K562 (cell line): Measurements from ENCODE around the gene RNF25. TPM values are rescaled to one million over a fixed set of nuclear protein-coding genes. Genes with fewer than 3 reads are reported as not detected.

Experiments
- ATAC-seq: fragments of 200-7000 bp; cut with Tn5 transposase; 3 replicates; pipeline ENCODE4 v1.9.1; 2020; ENCODE audit warnings: moderate library complexity
- BruUV-seq: library from RNA; stranded (reverse); fragments of 400-500 nt; replicated peaks from 2 replicates; lab custom pipeline; 2021; lab: Mats Ljungman, UMichigan
- CTCF ChIA-PET: fragments of 300-600 bp; formaldehyde crosslinking; extraction: SDS; loops from one replicate; lab custom pipeline; 2021; ENCODE audit warnings: low intra/inter-chr PET ratio; lab: Yijun Ruan, JAX
- POLR2A ChIA-PET: fragments of 300-600, 350-650 bp; sonication (Branson Sonifier 250); formaldehyde crosslinking; extraction: SDS; loops from one replicate; lab custom pipeline; 2021; ENCODE audit warnings: antibody characterized with exemption, inconsistent platforms; lab: Yijun Ruan, JAX
- DNase-seq, 4 experiments: peaks; one replicate each; pipeline versions ENCODE4 v3.0.0 to v3.0.0-alpha.2; 2011 to 2018; ENCODE audit warnings: low spot score in 3 of 4, mixed read lengths in 3 of 4; ENCODE audit errors: extremely low read depth in 1 of 4
- FAIRE-seq: peaks from 2 replicates; lab custom pipeline; 2011; peaks lifted over from hg19 to GRCh38; lab: Jason Lieb, UNC
- H2AFZ ChIP-seq: 2 replicates; pipeline ENCODE4 v1.6.0; 2011; ENCODE audit warnings: low read depth, low read length, control low read depth, inconsistent platforms
- H3K27ac ChIP-seq: fragments of 200-600 bp; 3 replicates; pipeline ENCODE4 v1.8.0; 2011; ENCODE audit warnings: low read depth, mild to moderate bottlenecking, control low read depth, inconsistent platforms, low read length, moderate library complexity, mixed read lengths; ENCODE audit errors: extremely low read depth
- H3K27me3 ChIP-seq, 2 experiments: fragments of 300-600 bp in 1 of 2; 2 replicates in 1 of 2; 3 replicates in 1 of 2; pipeline versions ENCODE4 v1.6.0 to v1.8.0; 2011; ENCODE audit warnings: inconsistent platforms in 2 of 2, low read length in 2 of 2, mild to moderate bottlenecking in 1 of 2, mixed read lengths in 1 of 2, moderate library complexity in 1 of 2; ENCODE audit not compliant: control insufficient read depth in 2 of 2, insufficient read depth in 2 of 2
- H3K36me3 ChIP-seq: fragments of 300-600 bp; 3 replicates; pipeline ENCODE4 v1.8.0; 2011; ENCODE audit warnings: mild to moderate bottlenecking, low read length, inconsistent platforms; ENCODE audit not compliant: control insufficient read depth, insufficient read depth
- H3K4me1 ChIP-seq, 2 experiments: fragments of 200-600 bp in 1 of 2; replicated peaks in 1 of 2; 2 replicates in 1 of 2; 3 replicates in 1 of 2; pipeline versions ENCODE4 v1.5.1 to v1.8.0; 2011; ENCODE audit warnings: inconsistent platforms in 2 of 2, low read length in 2 of 2, mild to moderate bottlenecking in 1 of 2, mixed read lengths in 1 of 2, moderate library complexity in 1 of 2; ENCODE audit not compliant: control insufficient read depth in 2 of 2, insufficient read depth in 2 of 2
- H3K4me2 ChIP-seq: 2 replicates; pipeline ENCODE4 v1.6.1; 2011; ENCODE audit warnings: low read length, control low read depth, inconsistent platforms, mixed read lengths; ENCODE audit not compliant: insufficient read depth
- H3K4me3 ChIP-seq: fragments of 200-600 bp; sonication (generic), shearing (Covaris generic); 2 replicates; pipeline ENCODE4 v1.5.1; 2016; ENCODE audit warnings: control low read depth, inconsistent platforms
- H3K79me2 ChIP-seq: fragments of 200-600 bp; 3 replicates; pipeline ENCODE4 v1.8.0; 2011; ENCODE audit warnings: low read length, inconsistent platforms; ENCODE audit not compliant: control insufficient read depth, insufficient read depth
- H3K9ac ChIP-seq, 2 experiments: 2 replicates each; pipeline versions ENCODE4 v1.6.0 to v1.6.1; 2011; ENCODE audit warnings: low read depth in 2 of 2, low read length in 2 of 2, control low read depth in 1 of 2, inconsistent platforms in 1 of 2, mild to moderate bottlenecking in 1 of 2, mixed read lengths in 1 of 2; ENCODE audit not compliant: insufficient read depth in 1 of 2
- H3K9me1 ChIP-seq: one replicate; pipeline ENCODE4 v1.6.0; 2011; ENCODE audit warnings: inconsistent platforms, mild to moderate bottlenecking, low read length, moderate library complexity; ENCODE audit not compliant: control insufficient read depth, insufficient read depth
- H3K9me3 ChIP-seq: replicated peaks from 2 replicates; pipeline ENCODE4 v1.5.1; 2011; ENCODE audit warnings: low read depth, low read length, inconsistent platforms; ENCODE audit not compliant: control insufficient read depth, insufficient read depth
- H4K20me1 ChIP-seq: replicated peaks from 2 replicates; pipeline ENCODE4 v1.6.1; 2011; ENCODE audit warnings: low read length, inconsistent platforms, mixed read lengths; ENCODE audit not compliant: control insufficient read depth, insufficient read depth
- ATF7 ChIP-seq: fragments of 450-650 bp; IDR thresholded peaks from 2 replicates; pipeline ENCODE4 v1.7.1; 2014; ENCODE audit warnings: mild to moderate bottlenecking, moderate library complexity
- ETV6 ChIP-seq, 3 experiments: fragments of 150-350 bp in 1 of 3; sonication (generic) in 1 of 3; formaldehyde crosslinking in 1 of 3; IDR thresholded peaks; 2 replicates each; pipeline versions ENCODE4 v1.6.1 to v1.8.0; 2014 to 2022; ENCODE audit warnings: borderline replicate concordance in 2 of 3, low read depth in 2 of 3, antibody characterized with exemption in 1 of 3, low read length in 1 of 3, mild to moderate bottlenecking in 1 of 3, missing genetic modification reagents in 1 of 3
- KDM2B ChIP-seq: fragments of 250-450 bp; sonication (Bioruptor Pico); IDR thresholded peaks from 2 replicates; pipeline ENCODE4 v1.8.0; 2021; ENCODE audit warnings: mild to moderate bottlenecking, moderate library complexity
- NR2C2 ChIP-seq, 2 experiments: fragments of 200-800 bp in 1 of 2; sonication (Bioruptor generic) in 1 of 2; sonication (generic) in 1 of 2; formaldehyde crosslinking in 1 of 2; IDR thresholded peaks; 2 replicates each; pipeline versions ENCODE4 v1.6.1 to v1.8.0; 2016 to 2022; ENCODE audit warnings: mild to moderate bottlenecking in 1 of 2, missing compliant biosample characterization in 1 of 2, missing genetic modification characterization in 1 of 2, missing genetic modification reagents in 1 of 2
- PKNOX1 ChIP-seq: fragments of 450-650 bp; IDR thresholded peaks from 2 replicates; pipeline ENCODE4 v1.6.1; 2016
- PML ChIP-seq: IDR thresholded peaks from 2 replicates; pipeline ENCODE4 v1.6.1; 2012; ENCODE audit warnings: low read length, inconsistent platforms
- POLR2B ChIP-seq: fragments of 450-650 bp; IDR thresholded peaks from 2 replicates; pipeline ENCODE4 v1.6.1; 2018; ENCODE audit warnings: low read depth; ENCODE audit not compliant: partially characterized antibody
- SMARCC2 ChIP-seq: fragments of 450-650 bp; IDR thresholded peaks from 2 replicates; pipeline ENCODE4 v1.6.1; 2017; ENCODE audit warnings: antibody characterized with exemption, moderate library complexity, mild to moderate bottlenecking, low read depth
- SMARCE1 ChIP-seq: fragments of 450-650 bp; IDR thresholded peaks from 2 replicates; pipeline ENCODE4 v1.7.1; 2016; ENCODE audit warnings: mild to moderate bottlenecking
- SPI1 ChIP-seq: IDR thresholded peaks from 2 replicates; pipeline ENCODE4 v1.6.1; 2011; ENCODE audit warnings: low read depth, low read length, control low read depth, borderline replicate concordance
- ZBTB11 ChIP-seq, 3 experiments: fragments of 200-800 bp in 1 of 3; fragments of 250-450 bp in 1 of 3; fragments of 450-650 bp in 1 of 3; sonication (Bioruptor Pico) in 1 of 3; sonication (Bioruptor generic) in 1 of 3; formaldehyde crosslinking in 1 of 3; IDR thresholded peaks; 2 replicates each; pipeline versions ENCODE4 v1.6.1 to v1.8.0; 2016 to 2022; ENCODE audit warnings: mild to moderate bottlenecking in 2 of 3, missing genetic modification characterization in 2 of 3, missing compliant biosample characterization in 1 of 3, moderate library complexity in 1 of 3
- WGBS: fragments of 100-300 bp; shearing (Covaris generic); methylation state at CpG from one replicate; pipeline ENCODE4 v1.1.6; 2016; ENCODE audit warnings: low coverage, mixed read lengths; ENCODE audit not compliant: insufficient coverage; ENCODE audit errors: missing lambda C conversion rate; 5-methylcytosine and 5-hydroxymethylcytosine counted together
- in situ Hi-C: fragments of 300-500 bp; cut with MboI; formaldehyde crosslinking; loops from 4 replicates; pipeline ENCODE4 v1.15.0; 2018; ENCODE audit warnings: inconsistent platforms, mixed read lengths
- intact Hi-C: fragments of 100-400 bp; cut with micrococcal nuclease; formaldehyde crosslinking; loops from 2 replicates; pipeline ENCODE4 v1.14.2; 2022
- polyA plus RNA-seq, 8 experiments: library from polyadenylated mRNA; depleted of rRNA in 4 of 8; stranded (reverse) in 5 of 8; unstranded in 3 of 8; fragments of >200 nt; fragmentation: Nextera tagmentation in 2 of 8; fragmentation: Illumina TruSeq in 1 of 8; extraction: Ambion mirVana in 2 of 8; extraction: Trizol in 1 of 8; gene quantifications; 2 replicates each; pipeline versions ENCODE4 v1.2.1 to v1.2.3, GENCODE V29; 2011 to 2014; ENCODE audit warnings: inconsistent platforms in 1 of 8, missing spikeins in 1 of 8
- total RNA-seq, 7 experiments: library from RNA; depleted of rRNA in 6 of 7; stranded (reverse); fragments of >200 nt in 6 of 7; fragmentation: Illumina TruSeq in 2 of 7; extraction: Trizol in 2 of 7; gene quantifications; 2 replicates each; pipeline versions ENCODE4 v1.2.1 to v1.2.3, GENCODE V29; 2011 to 2021; ENCODE audit warnings: low replicate concordance in 1 of 7

RNF25 gene
- total and polyA plus RNA-seq, 9 of the 15 experiments (the other 6 are each of a cell fraction or from before 2014, with no cell fraction given): 2.3 to 49.8 (median 20.5) TPM

- Histone ChIP-seq H3K9me3 (no peaks in the 10 kb centered on the region), H3K9me1 (no peaks in the 10 kb centered on the region), H3K36me3 (no peaks in the 10 kb centered on the region), H4K20me1 (no peaks in the 10 kb centered on the region), H3K4me2 (peak overlapping the region; percentile 21; the same call in 1 of the 2 replicates), H2AFZ (peak overlapping the region; percentile 73), H3K4me1 (peaks cover 6 to 12% of the 10 kb centered on the region in 2 experiments; a peak in 3 of 5 replicates), H3K27ac (peak overlapping the region; percentile 32; the same call in 2 of the 3 replicates), H3K27me3 (no peaks in the 10 kb centered on the region), H3K4me3 (no peak overlapping the region), H3K79me2 (no peaks in the 10 kb centered on the region), H3K9ac (peak overlapping the region in 1 of 2 experiments; percentile 8; a peak in 1 of 4 replicates)
- FAIRE-seq (peak; percentile 75), DNase-seq (peak; percentile 24 to 61 (median 38)), ATAC-seq (peak; percentile 77)
- ChIA-PET POLR2A (interaction anchor here (0.9 kb wide), 1 partner anchor 20 kb away, joined by 3 read pairs; the partner anchor contains the start of genes BCS1L and ZNF142), CTCF (no interaction called here)
- intact Hi-C loops: no loop called here
- in situ Hi-C loops: no loop called here
- no TSS peak for BruUV-seq
- WGBS: 8% methylated on average over 4 of the region's 4 CpGs
- TF ChIP-seq KDM2B (CRISPR knock-in tag) (no peak), SMARCE1 (peak; percentile 74), SPI1 (peak; percentile 46; the same call in 1 of the 2 replicates), ETV6 (IDR thresholded peaks at IDR 0.05; ENCODE audit: borderline replicate concordance in 1 of 2, low read depth in 2 of 2, low read length in 1 of 2) (peak; percentile 95 to 98), ETV6 (CRISPR knock-in tag; IDR thresholded peaks at IDR 0.05; ENCODE audit: borderline replicate concordance) (no peak), NR2C2 (CRISPR knock-in tag; IDR thresholded peaks at IDR 0.05) (no peak), NR2C2 (tag; IDR thresholded peaks at IDR 0.05) (0 out of 2 replicates have a peak, but pooled peaks have one; percentile 30), POLR2B (no peak), ZBTB11 (CRISPR knock-in tag; IDR thresholded peaks at IDR 0.05) (0 out of 6 replicates have a peak, but pooled peaks of 1 of the 3 experiments have one; percentile 20), ATF7 (peak; percentile 38; the same call in 1 of the 2 replicates), PML (no peak), PKNOX1 (peak; percentile 24; the same call in 1 of the 2 replicates), SMARCC2 (peak; percentile 38; the same call in 1 of the 2 replicates)
These were observed 7.3 kb upstream of the RNF25 start for GRCh38 chr2:218679119-218679518.
